Mesodermal cell (in vitro differentiated cells): ENCODE results near the gene PMM2. TPM values are rescaled to one million over a fixed set of nuclear protein-coding genes. Genes with fewer than 3 reads are reported as not detected.
"Not testable (repeated sequence)": the region's sequence is repeated elsewhere in the genome, so short reads cannot be mapped to it uniquely, and the experiment has no call there.

Experiments
- H3K27ac ChIP-seq: 2 replicates; pipeline ENCODE4 v1.7.0; 2013; ENCODE audit warnings: mild to moderate bottlenecking, low read depth, low read length, moderate library complexity; ENCODE audit not compliant: severe bottlenecking
- H3K36me3 ChIP-seq: 2 replicates; pipeline ENCODE4 v1.7.1; 2013; ENCODE audit warnings: mild to moderate bottlenecking, low read length, moderate library complexity; ENCODE audit not compliant: control insufficient read depth, insufficient read depth
- H3K4me1 ChIP-seq: one replicate; pipeline ENCODE4 v1.7.1; 2013; ENCODE audit warnings: mild to moderate bottlenecking, low read length; ENCODE audit not compliant: insufficient read depth, control insufficient read depth, poor library complexity, severe bottlenecking
- H3K4me3 ChIP-seq: 2 replicates; pipeline ENCODE4 v1.7.0; 2013; ENCODE audit warnings: low read length, control low read depth, mild to moderate bottlenecking; ENCODE audit not compliant: insufficient read depth, poor library complexity, severe bottlenecking; ENCODE audit errors: extremely low read depth
- H3K9me3 ChIP-seq: 2 replicates; pipeline ENCODE4 v1.7.1; 2013; ENCODE audit warnings: mild to moderate bottlenecking, low read length, moderate library complexity; ENCODE audit not compliant: control insufficient read depth
- WGBS, 2 experiments: methylation state at CpG; one replicate each; pipeline ENCODE4 v1.1.5; 2013; ENCODE audit warnings: missing lambda C conversion rate in 2 of 2; ENCODE audit not compliant: insufficient coverage in 2 of 2; 5-methylcytosine and 5-hydroxymethylcytosine counted together
- polyA plus RNA-seq, 2 experiments: library from polyadenylated mRNA; stranded (reverse); fragments of 50-300 nt; gene quantifications; one replicate each; pipeline ENCODE4 v1.2.3, GENCODE V29; 2013

PMM2 gene
- polyA plus RNA-seq (2013, experiment 1 of 2) = 25.3 TPM
- 21.6 TPM for polyA plus RNA-seq (2013, experiment 2 of 2)

GRCh38 chr16:8797364-8798173 lies at the start of gene PMM2, which contains the start of gene TMEM186:
PMM2 (plus strand) TSS chr16:8797839; CDS start chr16:8797883, 44 bp downstream.
TMEM186 (minus strand) TSS chr16:8797639; CDS start chr16:8797614, 25 bp downstream.
- WGBS, 2 experiments = 1% methylated on average over 47 to 54 of the region's 61 CpGs
- peak within 1 kb of the TSS; percentile 99 for H3K4me3 ChIP-seq
- no peaks in the 10 kb centered on the region for H3K9me3 ChIP-seq
- peaks cover 11% of the 10 kb centered on the region for H3K4me1 ChIP-seq
- peaks cover 35% of the 10 kb centered on the region for H3K36me3 ChIP-seq
- peak within 1 kb of the TSS; percentile 89 for H3K27ac ChIP-seq

GRCh38 chr16:8748944-8749343 lies 48.7 kb upstream of the PMM2 start:
- not testable (repeated sequence) for H3K36me3 ChIP-seq, H3K4me3 ChIP-seq, H3K4me1 ChIP-seq, H3K27ac ChIP-seq, H3K9me3 ChIP-seq
- WGBS, 2 experiments = 92% methylated on average over 3 of the region's 9 CpGs; no CpG with 5 or more reads in 1 of the 2 experiments

DNA sequence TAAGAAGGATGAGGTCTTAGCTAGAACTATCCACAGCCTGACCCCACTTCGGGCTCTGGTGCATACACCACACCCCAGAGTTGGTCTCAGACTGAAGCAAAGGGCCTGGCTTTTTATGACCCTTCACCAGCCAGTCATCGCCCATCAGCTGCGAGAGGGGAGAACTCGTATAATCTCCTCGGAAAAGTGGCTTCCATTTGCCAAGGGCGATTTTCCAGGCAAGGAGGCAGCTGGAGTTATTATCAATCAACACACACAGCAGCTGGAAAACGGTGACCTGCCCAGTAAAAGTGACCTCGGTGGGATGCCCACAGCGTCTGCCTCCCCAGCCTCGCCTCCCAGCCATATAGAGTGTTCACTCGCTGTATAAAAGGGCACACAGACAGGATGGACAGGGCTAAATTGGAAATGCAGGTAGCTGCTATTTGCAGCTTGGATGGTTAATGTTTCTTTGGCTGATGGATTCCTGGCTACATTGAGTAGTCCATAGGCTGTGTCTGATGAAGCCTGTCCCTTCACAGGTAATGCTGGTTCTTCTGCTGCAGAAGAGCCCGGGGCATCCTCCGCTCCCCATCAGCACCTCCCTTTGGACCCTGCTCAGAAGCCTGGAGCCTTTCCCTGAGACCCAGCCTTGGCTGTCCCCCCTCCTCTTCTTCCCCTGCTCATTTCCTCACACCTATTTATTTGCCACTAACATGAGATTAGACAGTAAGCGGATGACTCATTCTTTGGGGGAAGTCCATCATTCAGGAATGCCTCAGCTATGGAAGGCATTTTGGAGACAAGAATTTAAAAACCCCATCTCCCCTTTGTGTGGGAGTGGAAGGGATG lies 45.9 kb upstream of the PMM2 start:
- Histone ChIP-seq H3K27ac (peak overlapping the region; percentile 19), H3K9me3 (no peaks in the 10 kb centered on the region), H3K4me1 (peaks cover 6% of the 10 kb centered on the region), H3K36me3 (no peaks in the 10 kb centered on the region), H3K4me3 (no peak overlapping the region)
- WGBS, 2 experiments = 66 to 88% methylated on average over 9 to 12 of the region's 14 CpGs

GRCh38 chr16:8752706-8753105 lies 44.9 kb upstream of the PMM2 start:
- no peaks in the 10 kb centered on the region for H3K36me3 ChIP-seq
- H3K4me1 ChIP-seq = peaks cover 6% of the 10 kb centered on the region
- WGBS, 2 experiments = 86% methylated on average over 1 of the region's 2 CpGs; no CpG with 5 or more reads in 1 of the 2 experiments
- H3K9me3 ChIP-seq = no peaks in the 10 kb centered on the region
- H3K4me3 ChIP-seq = no peak overlapping the region
- no peak overlapping the region for H3K27ac ChIP-seq

- 78 to 82% methylated on average over 6 of the region's 9 CpGs for WGBS, 2 experiments
- no peaks in the 10 kb centered on the region for H3K9me3 ChIP-seq
- peaks cover 6% of the 10 kb centered on the region for H3K4me1 ChIP-seq
- H3K36me3 ChIP-seq = no peaks in the 10 kb centered on the region
- H3K27ac ChIP-seq = no peak overlapping the region
- no peak overlapping the region for H3K4me3 ChIP-seq
Observed at GRCh38 chr16:8753416-8754054, 44.1 kb upstream of the PMM2 start.

- peaks cover 2% of the 10 kb centered on the region for H3K4me1 ChIP-seq
- no peaks in the 10 kb centered on the region for H3K9me3 ChIP-seq
- no peaks in the 10 kb centered on the region for H3K36me3 ChIP-seq
- H3K4me3 ChIP-seq = no peak overlapping the region
- 88 to 100% methylated on average over 4 to 5 of the region's 5 CpGs for WGBS, 2 experiments
- no peak overlapping the region for H3K27ac ChIP-seq
Observed at GRCh38 chr16:8756755-8757154, 40.9 kb upstream of the PMM2 start.

DNA sequence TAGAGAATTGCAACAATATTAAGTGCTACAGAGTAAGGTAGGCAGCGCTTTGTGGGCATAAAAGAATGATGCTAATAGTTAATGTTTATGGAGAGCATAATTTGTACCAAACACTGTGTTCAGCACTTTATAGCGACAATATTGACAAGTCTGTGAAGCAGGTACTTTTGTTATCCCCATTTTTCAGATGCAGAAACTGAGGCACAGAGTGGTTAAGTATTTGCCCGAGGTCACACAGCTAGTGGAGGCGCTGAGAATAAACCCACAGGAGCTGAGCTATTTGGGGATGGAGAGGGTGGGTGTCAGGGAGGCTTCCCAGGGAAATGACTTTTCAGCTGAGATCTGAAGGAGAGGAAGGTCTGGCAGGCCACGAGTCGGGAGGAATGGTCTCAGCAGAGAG lies 39.6 kb upstream of the PMM2 start:
- Histone ChIP-seq H3K4me3 (no peak overlapping the region), H3K36me3 (no peaks in the 10 kb centered on the region), H3K27ac (no peak overlapping the region), H3K9me3 (no peaks in the 10 kb centered on the region), H3K4me1 (no peaks in the 10 kb centered on the region)
- 84 to 100% methylated on average over 4 to 6 of the region's 6 CpGs for WGBS, 2 experiments

DNA sequence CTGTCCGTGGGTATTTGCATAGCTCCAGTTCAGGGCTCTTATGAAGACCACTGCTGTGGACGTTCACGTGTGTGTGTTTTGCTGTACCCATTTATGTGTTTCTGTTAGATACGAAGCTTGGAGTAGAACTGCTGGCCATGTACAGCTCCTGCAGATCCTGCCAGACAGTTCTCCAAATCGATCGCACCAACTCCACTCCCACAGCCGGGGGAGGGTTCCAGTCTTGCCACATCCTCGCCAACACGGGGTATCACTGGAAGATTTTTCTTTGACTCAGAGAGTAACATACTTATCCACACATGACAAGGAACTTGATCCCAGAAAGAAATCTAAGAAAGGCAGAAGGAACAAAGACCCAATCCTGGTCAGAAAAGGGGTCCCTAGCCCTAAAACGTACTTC lies 37.6 kb upstream of the PMM2 start:
- Histone ChIP-seq H3K4me3 (no peak overlapping the region), H3K36me3 (no peaks in the 10 kb centered on the region), H3K4me1 (no peaks in the 10 kb centered on the region), H3K9me3 (no peaks in the 10 kb centered on the region), H3K27ac (no peak overlapping the region)
- 81 to 90% methylated on average over 6 to 9 of the region's 10 CpGs for WGBS, 2 experiments

- H3K9me3 ChIP-seq = no peaks in the 10 kb centered on the region
- WGBS, 2 experiments = 86% methylated on average over 6 of the region's 6 CpGs
- H3K36me3 ChIP-seq = no peaks in the 10 kb centered on the region
- no peaks in the 10 kb centered on the region for H3K4me1 ChIP-seq
- H3K4me3 ChIP-seq = no peak overlapping the region
- H3K27ac ChIP-seq = no peak overlapping the region
Observed at GRCh38 chr16:8761078-8761477, 36.6 kb upstream of the PMM2 start.

- Histone ChIP-seq H3K36me3 (no peaks in the 10 kb centered on the region), H3K9me3 (no peaks in the 10 kb centered on the region), H3K4me1 (no peaks in the 10 kb centered on the region), H3K4me3 (no peak overlapping the region), H3K27ac (no peak overlapping the region)
- 90 to 93% methylated on average over 4 of the region's 4 CpGs for WGBS, 2 experiments
Observed at GRCh38 chr16:8762254-8762653, 35.4 kb upstream of the PMM2 start.
